HCT116 (cell line): ENCODE results near the gene RHOH. TPM values are rescaled to one million over a fixed set of nuclear protein-coding genes. Genes with fewer than 3 reads are reported as not detected.

ENCODE experiments used
- ATAC-seq: fragments of 200-7000 bp; cut with Tn5 transposase; 2 replicates; pipeline ENCODE4 v1.9.1; 2020; ENCODE audit warnings: mild to moderate bottlenecking, moderate library complexity
- BruUV-seq: library from RNA; stranded (reverse); fragments of 400-500 nt; replicated peaks from 2 replicates; lab custom pipeline; 2021; lab: Mats Ljungman, UMichigan
- CTCF ChIA-PET: fragments of 300-600 bp; sonication (Branson Sonifier 250); formaldehyde crosslinking; loops from one replicate; lab custom pipeline; 2021; ENCODE audit warnings: antibody characterized with exemption; lab: Charles Lee
- POLR2A ChIA-PET: fragments of 300-600, 350-600 bp; sonication (Branson Sonifier 250); formaldehyde crosslinking; loops from one replicate; lab custom pipeline; 2021; ENCODE audit warnings: antibody characterized with exemption; lab: Charles Lee
- RAD21 ChIA-PET, 2 experiments: fragments of 300-600 bp; sonication (Branson Sonifier 250); formaldehyde crosslinking; loops; one replicate each; lab custom pipeline; 2023; ENCODE audit warnings: low total read pairs in 2 of 2; ENCODE audit not compliant: uncharacterized antibody in 2 of 2, unreplicated experiment in 2 of 2, low non-redundant PET in 1 of 2; lab: Charles Lee
- DNase-seq: peaks from one replicate; pipeline ENCODE4 v3.0.0-alpha.2; 2010; ENCODE audit warnings: low read depth, low spot score
- H2AFZ ChIP-seq: fragments of 200-600 bp; shearing (Covaris generic), sonication (generic); 2 replicates; pipeline ENCODE4 v1.6.1; 2017; ENCODE audit warnings: low read depth, mixed run types, mixed read lengths, antibody characterized with exemption, low read length; ENCODE audit not compliant: poor library complexity, severe bottlenecking
- H3K27ac ChIP-seq: 2 replicates; pipeline ENCODE4 v1.5.1; 2012; ENCODE audit warnings: low read depth, low read length
- H3K27me3 ChIP-seq: fragments of 200-600 bp; sonication (generic); 2 replicates; pipeline ENCODE4 v1.6.1; 2016; ENCODE audit warnings: mixed run types, low read length, mixed read lengths; ENCODE audit not compliant: insufficient read depth
- H3K36me3 ChIP-seq, 2 experiments: fragments of 200-500 bp in 1 of 2; fragments of 200-600 bp in 1 of 2; sonication (Bioruptor generic) in 1 of 2; sonication (generic) in 1 of 2; 2 replicates each; pipeline versions ENCODE4 v1.5.1 to v1.6.1; 2014 to 2016; ENCODE audit warnings: low read length in 2 of 2, inconsistent platforms in 1 of 2, mixed read lengths in 1 of 2, mixed run types in 1 of 2; ENCODE audit not compliant: insufficient read depth in 2 of 2, control insufficient read depth in 1 of 2
- H3K4me1 ChIP-seq, 2 experiments: fragments of 200-600 bp in 1 of 2; sonication (generic) in 1 of 2; 2 replicates each; pipeline versions ENCODE4 v1.5.1 to v1.6.1; 2012 to 2017; ENCODE audit warnings: low read length in 2 of 2, inconsistent platforms in 1 of 2, mild to moderate bottlenecking in 1 of 2, mixed read lengths in 1 of 2, mixed run types in 1 of 2, moderate library complexity in 1 of 2; ENCODE audit not compliant: insufficient read depth in 2 of 2, control insufficient read depth in 1 of 2
- H3K4me2 ChIP-seq: fragments of 200-600 bp; sonication (generic); 2 replicates; pipeline ENCODE4 v1.6.1; 2017; ENCODE audit warnings: mixed run types, low read length, mixed read lengths
- H3K4me3 ChIP-seq, 2 experiments: fragments of 200-600 bp in 1 of 2; sonication (generic) in 1 of 2; replicated peaks in 1 of 2; 2 replicates each; pipeline ENCODE4 v1.5.1; 2011 to 2016; ENCODE audit warnings: low read length in 2 of 2, control low read depth in 1 of 2, low read depth in 1 of 2, mild to moderate bottlenecking in 1 of 2, mixed read lengths in 1 of 2, mixed run types in 1 of 2
- H3K79me2 ChIP-seq: fragments of 200-600 bp; sonication (generic); 2 replicates; pipeline ENCODE4 v1.6.1; 2017; ENCODE audit warnings: mild to moderate bottlenecking, mixed run types, low read length, moderate library complexity, mixed read lengths; ENCODE audit not compliant: insufficient read depth
- H3K9ac ChIP-seq: fragments of 200-600 bp; sonication (generic); 2 replicates; pipeline ENCODE4 v1.6.1; 2016; ENCODE audit warnings: low read length, mixed read lengths
- H3K9me2 ChIP-seq: fragments of 200-600 bp; sonication (generic), shearing (Covaris generic); 2 replicates; pipeline ENCODE4 v1.6.1; 2017; ENCODE audit warnings: mixed run types, mild to moderate bottlenecking, moderate library complexity; ENCODE audit not compliant: insufficient read depth
- H3K9me3 ChIP-seq, 2 experiments: fragments of 200-500 bp in 1 of 2; fragments of 200-600 bp in 1 of 2; sonication (Bioruptor generic) in 1 of 2; sonication (generic) in 1 of 2; 2 replicates each; pipeline ENCODE4 v1.6.1; 2014 to 2017; ENCODE audit warnings: low read length in 2 of 2, mixed read lengths in 2 of 2, inconsistent platforms in 1 of 2, low read depth in 1 of 2, mild to moderate bottlenecking in 1 of 2, mixed run types in 1 of 2, moderate library complexity in 1 of 2; ENCODE audit not compliant: control insufficient read depth in 1 of 2, insufficient read depth in 1 of 2
- H4K20me1 ChIP-seq: fragments of 200-600 bp; sonication (generic), shearing (Covaris generic); 2 replicates; pipeline ENCODE4 v1.6.1; 2017; ENCODE audit warnings: mixed run types, mild to moderate bottlenecking, moderate library complexity; ENCODE audit not compliant: insufficient read depth
- CBX3 ChIP-seq: IDR thresholded peaks from 2 replicates; pipeline ENCODE4 v1.6.1; 2012; ENCODE audit warnings: low read depth
- EGR1 ChIP-seq: IDR thresholded peaks from 2 replicates; pipeline ENCODE4 v1.6.1; 2012; ENCODE audit warnings: low read depth
- ELF1 ChIP-seq: IDR thresholded peaks from 2 replicates; pipeline ENCODE4 v1.6.1; 2012; ENCODE audit warnings: low read depth, borderline replicate concordance
- SIN3A ChIP-seq: IDR thresholded peaks from 2 replicates; pipeline ENCODE4 v1.6.1; 2012; ENCODE audit warnings: low read depth
- TCF7L2 ChIP-seq: IDR thresholded peaks from 2 replicates; pipeline ENCODE4 v1.7.0; 2011; ENCODE audit warnings: borderline replicate concordance, inconsistent platforms; ENCODE audit not compliant: insufficient read depth, insufficient read length; ENCODE audit errors: extremely low read depth
- YY1 ChIP-seq: IDR thresholded peaks from 2 replicates; pipeline ENCODE4 v1.6.1; 2011; ENCODE audit warnings: low read length, low read depth, moderate library complexity, mild to moderate bottlenecking; ENCODE audit not compliant: insufficient replicate concordance; ENCODE audit errors: extremely low read depth
- intact Hi-C: fragments of 100-400 bp; cut with micrococcal nuclease; formaldehyde crosslinking; loops from 2 replicates; pipeline ENCODE4 v1.10.0; 2022
- total RNA-seq: library from RNA; stranded (reverse); gene quantifications from one replicate; pipeline ENCODE4 v1.2.1, GENCODE V29; 2021; ENCODE audit not compliant: unreplicated experiment
- TF ChIP-seq, protein P1 (sequence below): IDR thresholded peaks from 2 replicates; pipeline ENCODE4 v1.6.1; 2011; ENCODE audit warnings: mild to moderate bottlenecking, low read length, moderate library complexity; ENCODE audit not compliant: insufficient replicate concordance; ENCODE audit errors: extremely low read depth
- TF ChIP-seq, protein P2 (sequence below), 3 experiments: fragments of 200-600 bp in 1 of 3; sonication (generic) in 1 of 3; IDR thresholded peaks in 2 of 3; conservative IDR thresholded peaks in 1 of 3; 2 replicates each; pipeline ENCODE4 v1.5.1; 2012 to 2017; ENCODE audit warnings: low read depth in 2 of 3, low read length in 2 of 3, antibody characterized with exemption in 1 of 3, borderline replicate concordance in 1 of 3, control low read depth in 1 of 3, mild to moderate bottlenecking in 1 of 3, mixed read lengths in 1 of 3, mixed run types in 1 of 3, moderate library complexity in 1 of 3; ENCODE audit not compliant: insufficient read depth in 1 of 3

Gene RHOH
- total RNA-seq, 1 experiment from 2014 or later = 0.74 TPM

DNA sequence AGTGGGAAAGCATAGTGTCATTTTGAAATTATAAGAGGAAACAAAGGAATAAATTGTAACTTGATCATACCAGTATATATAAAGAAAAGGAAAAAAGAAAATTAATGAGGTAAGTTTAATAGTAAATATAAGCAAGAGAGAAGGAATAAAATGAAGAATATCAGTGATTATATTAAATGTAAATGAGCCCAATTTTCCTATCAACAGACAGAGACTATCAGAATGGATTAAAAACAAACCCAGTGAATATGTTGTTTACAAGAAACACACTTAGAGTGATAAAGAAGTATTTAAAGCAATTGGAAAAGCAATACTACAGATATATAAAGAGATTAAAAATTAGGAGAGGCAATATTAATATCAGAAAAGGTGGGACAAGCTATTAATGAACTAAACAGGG is 28.8 kb upstream of the RHOH start:
- POLR2A ChIA-PET = no interaction called here
- Histone ChIP-seq H2AFZ (no peak overlapping the region), H3K27me3 (no peaks in the 10 kb centered on the region), H3K79me2 (no peaks in the 10 kb centered on the region), H3K4me2 (no peak overlapping the region), H3K27ac (no peak overlapping the region), H3K4me1 (no peaks in the 10 kb centered on the region), H3K4me3 (no peak overlapping the region), H3K9me2 (no peaks in the 10 kb centered on the region), H3K9ac (no peak overlapping the region), H3K9me3 (no peaks in the 10 kb centered on the region), H3K36me3 (no peaks in the 10 kb centered on the region), H4K20me1 (no peaks in the 10 kb centered on the region)
- ATAC-seq (no peak), DNase-seq (no peak)
- TF ChIP-seq YY1 (no peak), TCF7L2 (no peak), ELF1 (no peak), SIN3A (no peak), EGR1 (no peak), CBX3 (no peak)
- TF ChIP-seq, protein P1, sequence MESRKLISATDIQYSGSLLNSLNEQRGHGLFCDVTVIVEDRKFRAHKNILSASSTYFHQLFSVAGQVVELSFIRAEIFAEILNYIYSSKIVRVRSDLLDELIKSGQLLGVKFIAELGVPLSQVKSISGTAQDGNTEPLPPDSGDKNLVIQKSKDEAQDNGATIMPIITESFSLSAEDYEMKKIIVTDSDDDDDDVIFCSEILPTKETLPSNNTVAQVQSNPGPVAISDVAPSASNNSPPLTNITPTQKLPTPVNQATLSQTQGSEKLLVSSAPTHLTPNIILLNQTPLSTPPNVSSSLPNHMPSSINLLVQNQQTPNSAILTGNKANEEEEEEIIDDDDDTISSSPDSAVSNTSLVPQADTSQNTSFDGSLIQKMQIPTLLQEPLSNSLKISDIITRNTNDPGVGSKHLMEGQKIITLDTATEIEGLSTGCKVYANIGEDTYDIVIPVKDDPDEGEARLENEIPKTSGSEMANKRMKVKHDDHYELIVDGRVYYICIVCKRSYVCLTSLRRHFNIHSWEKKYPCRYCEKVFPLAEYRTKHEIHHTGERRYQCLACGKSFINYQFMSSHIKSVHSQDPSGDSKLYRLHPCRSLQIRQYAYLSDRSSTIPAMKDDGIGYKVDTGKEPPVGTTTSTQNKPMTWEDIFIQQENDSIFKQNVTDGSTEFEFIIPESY = no peak
- TF ChIP-seq, protein P2, sequence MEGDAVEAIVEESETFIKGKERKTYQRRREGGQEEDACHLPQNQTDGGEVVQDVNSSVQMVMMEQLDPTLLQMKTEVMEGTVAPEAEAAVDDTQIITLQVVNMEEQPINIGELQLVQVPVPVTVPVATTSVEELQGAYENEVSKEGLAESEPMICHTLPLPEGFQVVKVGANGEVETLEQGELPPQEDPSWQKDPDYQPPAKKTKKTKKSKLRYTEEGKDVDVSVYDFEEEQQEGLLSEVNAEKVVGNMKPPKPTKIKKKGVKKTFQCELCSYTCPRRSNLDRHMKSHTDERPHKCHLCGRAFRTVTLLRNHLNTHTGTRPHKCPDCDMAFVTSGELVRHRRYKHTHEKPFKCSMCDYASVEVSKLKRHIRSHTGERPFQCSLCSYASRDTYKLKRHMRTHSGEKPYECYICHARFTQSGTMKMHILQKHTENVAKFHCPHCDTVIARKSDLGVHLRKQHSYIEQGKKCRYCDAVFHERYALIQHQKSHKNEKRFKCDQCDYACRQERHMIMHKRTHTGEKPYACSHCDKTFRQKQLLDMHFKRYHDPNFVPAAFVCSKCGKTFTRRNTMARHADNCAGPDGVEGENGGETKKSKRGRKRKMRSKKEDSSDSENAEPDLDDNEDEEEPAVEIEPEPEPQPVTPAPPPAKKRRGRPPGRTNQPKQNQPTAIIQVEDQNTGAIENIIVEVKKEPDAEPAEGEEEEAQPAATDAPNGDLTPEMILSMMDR (IDR thresholded peaks at IDR 0.05 in 2 of 3, conservative IDR thresholded peaks at IDR 0.05 in 1 of 3; ENCODE audit: borderline replicate concordance in 1 of 3, insufficient read depth in 1 of 3, low read depth in 2 of 3, low read length in 2 of 3) = no peak
- RAD21 ChIA-PET = no interaction called here
- no TSS peak for BruUV-seq
- CTCF ChIA-PET = no interaction called here
- intact Hi-C loops = no loop called here
